Neural cell (in vitro differentiated cells): ENCODE data around the gene ZRANB3. TPM values are rescaled to one million over a fixed set of nuclear protein-coding genes. Genes with fewer than 3 reads are reported as not detected.

ENCODE experiments used
- H2AFZ ChIP-seq: fragments of 200-600, 300-800 bp; sonication (generic), shearing (Covaris generic); 2 replicates; pipeline ENCODE4 v1.6.0; 2014; ENCODE audit warnings: low read depth, mild to moderate bottlenecking, antibody characterized with exemption, low read length, moderate library complexity
- H3F3A ChIP-seq: fragments of 200-600 bp; shearing (Covaris generic); 2 replicates; pipeline ENCODE4 v1.6.1; 2016; ENCODE audit warnings: mild to moderate bottlenecking, moderate library complexity, mixed read lengths, antibody characterized with exemption, low read length; ENCODE audit not compliant: insufficient read depth, poor library complexity, severe bottlenecking
- H3K27ac ChIP-seq: fragments of 200-600, 300-800 bp; sonication (generic), shearing (Covaris generic); 2 replicates; pipeline ENCODE4 v1.5.1; 2014; ENCODE audit warnings: mild to moderate bottlenecking, low read length, moderate library complexity
- H3K27me3 ChIP-seq: fragments of 300-800, 200-600 bp; sonication (generic), shearing (Covaris generic); 2 replicates; pipeline ENCODE4 v1.6.0; 2014; ENCODE audit warnings: mild to moderate bottlenecking, low read depth, low read length, moderate library complexity; ENCODE audit not compliant: insufficient read depth
- H3K36me3 ChIP-seq: fragments of 300-800, 200-600 bp; sonication (generic), shearing (Covaris generic); 2 replicates; pipeline ENCODE4 v1.5.1; 2014; ENCODE audit warnings: mild to moderate bottlenecking, antibody characterized with exemption, low read length, moderate library complexity; ENCODE audit not compliant: insufficient read depth
- H3K4me2 ChIP-seq: fragments of 300-800, 200-600 bp; sonication (generic), shearing (Covaris generic); 2 replicates; pipeline ENCODE4 v1.6.0; 2014; ENCODE audit warnings: mild to moderate bottlenecking, low read length
- H3K4me3 ChIP-seq: fragments of 300-800, 200-600 bp; sonication (generic), shearing (Covaris generic); 2 replicates; pipeline ENCODE4 v1.5.1; 2014; ENCODE audit warnings: mild to moderate bottlenecking, low read length, moderate library complexity
- H3K79me2 ChIP-seq: fragments of 200-600 bp; shearing (Covaris generic); replicated peaks from 2 replicates; pipeline ENCODE4 v1.6.0; 2014; ENCODE audit warnings: mild to moderate bottlenecking, low read length, moderate library complexity; ENCODE audit not compliant: insufficient read depth
- H3K9ac ChIP-seq: fragments of 300-800, 200-600 bp; sonication (generic), shearing (Covaris generic); 2 replicates; pipeline ENCODE4 v1.6.1; 2016; ENCODE audit warnings: mild to moderate bottlenecking, low read length, mixed read lengths
- H3K9me2 ChIP-seq: fragments of 200-600 bp; shearing (Covaris generic); 2 replicates; pipeline ENCODE4 v1.6.1; 2016; ENCODE audit warnings: mild to moderate bottlenecking, low read length, mixed read lengths; ENCODE audit not compliant: insufficient read depth
- H3K9me3 ChIP-seq: fragments of 200-600, 300-800 bp; sonication (generic), shearing (Covaris generic); 2 replicates; pipeline ENCODE4 v1.6.1; 2016; ENCODE audit warnings: mild to moderate bottlenecking, mixed run types, low read length, moderate library complexity, mixed read lengths
- H4K20me1 ChIP-seq: fragments of 200-600 bp; shearing (Covaris generic); 2 replicates; pipeline ENCODE4 v1.6.1; 2016; ENCODE audit warnings: mild to moderate bottlenecking, mixed run types; ENCODE audit not compliant: insufficient read depth
- CTCF ChIP-seq: fragments of 450-650 bp; IDR thresholded peaks from 2 replicates; pipeline ENCODE4 v1.5.1; 2014; ENCODE audit warnings: antibody characterized with exemption, mild to moderate bottlenecking, moderate library complexity; ENCODE audit not compliant: poor library complexity, severe bottlenecking
- EP300 ChIP-seq: fragments of 450-650 bp; conservative IDR thresholded peaks from 2 replicates; pipeline ENCODE4 v1.6.1; 2014; ENCODE audit warnings: antibody characterized with exemption, mild to moderate bottlenecking, moderate library complexity; ENCODE audit not compliant: poor library complexity, severe bottlenecking
- EZH2 ChIP-seq: fragments of 200-600, 300-800 bp; shearing (Covaris generic), sonication (generic); IDR thresholded peaks from 2 replicates; pipeline ENCODE4 v1.6.1; 2014; ENCODE audit warnings: antibody characterized with exemption, low read length, borderline replicate concordance, mild to moderate bottlenecking; ENCODE audit not compliant: insufficient read depth, poor library complexity, severe bottlenecking
- MXI1 ChIP-seq: fragments of 450-650 bp; conservative IDR thresholded peaks from 2 replicates; pipeline ENCODE4 v1.6.1; 2014; ENCODE audit warnings: antibody characterized with exemption, mild to moderate bottlenecking; ENCODE audit not compliant: poor library complexity, severe bottlenecking
- POLR2AphosphoS5 ChIP-seq: IDR thresholded peaks from 2 replicates; pipeline ENCODE4 v1.6.1; 2012
- RAD21 ChIP-seq: fragments of 450-650 bp; conservative IDR thresholded peaks from 2 replicates; pipeline ENCODE4 v1.6.1; 2014; ENCODE audit warnings: antibody characterized with exemption, mild to moderate bottlenecking, moderate library complexity
- REST ChIP-seq: IDR thresholded peaks from 2 replicates; pipeline ENCODE4 v1.6.1; 2012; ENCODE audit warnings: borderline replicate concordance
- SMC3 ChIP-seq: fragments of 450-650 bp; conservative IDR thresholded peaks from 2 replicates; pipeline ENCODE4 v1.6.1; 2014; ENCODE audit warnings: antibody characterized with exemption, mild to moderate bottlenecking, moderate library complexity; ENCODE audit not compliant: poor library complexity
- TAF1 ChIP-seq: IDR thresholded peaks from 2 replicates; pipeline ENCODE4 v1.6.1; 2012; ENCODE audit warnings: low read depth
- polyA plus RNA-seq: library from polyadenylated mRNA; depleted of rRNA; stranded (reverse); fragments of >200 nt; gene quantifications from 2 replicates; pipeline ENCODE4 v1.2.3, GENCODE V29; 2014

ZRANB3 gene
- polyA plus RNA-seq, 1 donor from 2014 or later: 3.5 TPM

- H4K20me1 ChIP-seq: no peaks in the 10 kb centered on the region
- no peak overlapping the region for H2AFZ ChIP-seq
- no peak overlapping the region for H3K9ac ChIP-seq
- no peaks in the 10 kb centered on the region for H3F3A ChIP-seq
- H3K9me3 ChIP-seq: no peaks in the 10 kb centered on the region
- no peak overlapping the region for H3K27ac ChIP-seq
- no peaks in the 10 kb centered on the region for H3K36me3 ChIP-seq
- H3K4me3 ChIP-seq: no peak overlapping the region
- no peaks in the 10 kb centered on the region for H3K27me3 ChIP-seq
- TF ChIP-seq RAD21: no peak
- TF ChIP-seq POLR2AphosphoS5: no peak
- TF ChIP-seq TAF1: no peak
- TF ChIP-seq EP300: no peak
- no peak for TF ChIP-seq REST
- no peak for TF ChIP-seq MXI1
- no peak for TF ChIP-seq EZH2
- no peak for TF ChIP-seq CTCF
- TF ChIP-seq SMC3: no peak
- H3K79me2 ChIP-seq: no peaks in the 10 kb centered on the region
- H3K9me2 ChIP-seq: no peaks in the 10 kb centered on the region
- H3K4me2 ChIP-seq: no peak overlapping the region
These were observed 144.0 kb downstream of the ZRANB3 start for GRCh38 chr2:135386993-135387392.

GRCh38 chr2:135378591-135378990, 152.4 kb downstream of the ZRANB3 start:
- Histone ChIP-seq H3K4me2 (no peak overlapping the region), H3K79me2 (no peaks in the 10 kb centered on the region), H3K4me3 (no peak overlapping the region), H3K9ac (no peak overlapping the region), H3K36me3 (no peaks in the 10 kb centered on the region), H4K20me1 (no peaks in the 10 kb centered on the region), H3F3A (no peaks in the 10 kb centered on the region), H3K9me2 (no peaks in the 10 kb centered on the region), H3K27me3 (no peaks in the 10 kb centered on the region), H2AFZ (no peak overlapping the region), H3K27ac (no peak overlapping the region), H3K9me3 (peaks cover 4% of the 10 kb centered on the region)
- TF ChIP-seq POLR2AphosphoS5 (no peak), EP300 (no peak), EZH2 (no peak), SMC3 (no peak), CTCF (no peak), REST (no peak), TAF1 (no peak), MXI1 (no peak), RAD21 (no peak)
